Measurements from ENCODE around the gene SHOC2. TPM values are rescaled to one million over a fixed set of nuclear protein-coding genes. Genes with fewer than 3 reads are reported as not detected.

The SHOC2 gene
- total RNA-seq, 1 donor from 2014 or later: 106 TPM

DNA sequence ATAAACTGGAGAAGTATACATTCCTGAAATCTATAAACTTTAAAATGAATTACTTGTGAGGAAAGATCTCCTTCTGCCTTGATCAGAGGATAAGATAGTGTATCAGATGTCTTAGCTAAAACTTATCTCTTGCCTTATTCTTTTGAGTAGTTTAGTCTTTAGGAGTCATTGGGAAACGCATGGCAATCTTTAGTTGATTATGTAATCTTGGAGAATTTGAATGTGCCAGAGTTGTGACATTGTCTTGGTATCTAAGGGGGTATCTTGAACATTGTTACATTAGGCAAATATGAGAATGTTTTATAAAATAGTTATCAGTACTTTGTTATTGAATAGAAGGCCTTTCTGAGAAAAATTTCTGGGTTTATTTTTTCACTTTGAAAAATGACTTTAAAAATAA is 95.8 kb downstream of the SHOC2 start:
- no peaks in the 10 kb centered on the region for H3K9me3 Mint-ChIP-seq
- H3K27me3 Mint-ChIP-seq: no peaks in the 10 kb centered on the region
- H3K27ac Mint-ChIP-seq: no peak overlapping the region
- no peaks in the 10 kb centered on the region for H3K4me1 Mint-ChIP-seq
- H3K36me3 Mint-ChIP-seq (ENCODE audit: low read depth): peaks cover 73% of the 10 kb centered on the region
- intact Hi-C loops (cut with micrococcal nuclease): loop anchor here (10.0 kb wide), 1 partner anchor 210 kb away; no protein-coding TSS in a partner anchor
- ChIA-PET POLR2A (no interaction called here), CTCF (no interaction called here)
- TF ChIP-seq, protein P1, sequence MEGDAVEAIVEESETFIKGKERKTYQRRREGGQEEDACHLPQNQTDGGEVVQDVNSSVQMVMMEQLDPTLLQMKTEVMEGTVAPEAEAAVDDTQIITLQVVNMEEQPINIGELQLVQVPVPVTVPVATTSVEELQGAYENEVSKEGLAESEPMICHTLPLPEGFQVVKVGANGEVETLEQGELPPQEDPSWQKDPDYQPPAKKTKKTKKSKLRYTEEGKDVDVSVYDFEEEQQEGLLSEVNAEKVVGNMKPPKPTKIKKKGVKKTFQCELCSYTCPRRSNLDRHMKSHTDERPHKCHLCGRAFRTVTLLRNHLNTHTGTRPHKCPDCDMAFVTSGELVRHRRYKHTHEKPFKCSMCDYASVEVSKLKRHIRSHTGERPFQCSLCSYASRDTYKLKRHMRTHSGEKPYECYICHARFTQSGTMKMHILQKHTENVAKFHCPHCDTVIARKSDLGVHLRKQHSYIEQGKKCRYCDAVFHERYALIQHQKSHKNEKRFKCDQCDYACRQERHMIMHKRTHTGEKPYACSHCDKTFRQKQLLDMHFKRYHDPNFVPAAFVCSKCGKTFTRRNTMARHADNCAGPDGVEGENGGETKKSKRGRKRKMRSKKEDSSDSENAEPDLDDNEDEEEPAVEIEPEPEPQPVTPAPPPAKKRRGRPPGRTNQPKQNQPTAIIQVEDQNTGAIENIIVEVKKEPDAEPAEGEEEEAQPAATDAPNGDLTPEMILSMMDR (IDR thresholded peaks at IDR 0.05): no peak
- no peak overlapping the region for H3K4me3 Mint-ChIP-seq
- no peak for DNase-seq
- no peak for ATAC-seq (ENCODE audit: low read depth)

DNA sequence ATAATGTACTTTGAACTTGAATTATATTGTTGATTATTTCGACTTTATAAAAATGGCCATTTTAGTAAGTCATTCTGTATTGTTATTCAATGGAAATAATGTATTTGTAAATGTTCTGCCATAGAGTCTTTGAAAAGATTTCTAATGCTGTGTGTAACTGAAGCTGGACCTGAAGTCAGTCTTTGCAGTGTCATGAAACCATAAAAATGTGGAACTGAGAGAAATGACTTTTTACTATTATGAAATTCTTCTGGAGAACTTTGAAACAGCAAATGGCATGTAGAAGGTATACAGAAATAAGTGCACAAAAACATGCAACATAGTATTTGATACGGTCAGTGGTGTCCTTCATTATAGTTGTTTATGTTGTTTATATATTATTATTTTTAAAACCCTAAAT is 97.7 kb downstream of the SHOC2 start:
- TF ChIP-seq, protein P1 (IDR thresholded peaks at IDR 0.05): no peak
- Mint-ChIP-seq H3K36me3 (ENCODE audit: low read depth) (peaks cover 75% of the 10 kb centered on the region), H3K27me3 (no peaks in the 10 kb centered on the region), H3K4me1 (no peaks in the 10 kb centered on the region), H3K27ac (no peak overlapping the region), H3K9me3 (no peaks in the 10 kb centered on the region), H3K4me3 (no peak overlapping the region)
- ATAC-seq (ENCODE audit: low read depth): no peak
- ChIA-PET POLR2A (no interaction called here), CTCF (no interaction called here)
- intact Hi-C loops (cut with micrococcal nuclease): loop anchor here (10.0 kb wide), 1 partner anchor 212 kb away; no protein-coding TSS in a partner anchor
- no peak for DNase-seq

DNA sequence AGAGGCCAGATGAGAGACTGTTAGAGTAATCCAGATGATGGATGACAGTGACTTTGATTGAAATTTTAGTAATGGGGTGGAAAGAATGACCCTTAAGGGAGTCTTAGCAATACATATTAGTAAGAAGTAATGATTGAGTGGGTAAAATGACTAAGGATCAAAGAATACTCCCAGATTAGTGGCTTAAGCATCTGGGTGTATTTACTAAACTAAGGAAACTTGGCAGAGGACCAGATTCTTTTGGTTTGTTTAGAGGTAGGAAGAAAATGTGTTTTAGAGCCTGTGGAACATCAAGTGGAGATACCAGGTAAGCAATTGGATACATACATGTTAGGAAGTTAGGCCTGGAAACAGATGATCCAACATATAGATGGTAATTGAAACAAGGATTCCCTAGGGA is 98.6 kb downstream of the SHOC2 start:
- TF ChIP-seq, protein P1 (IDR thresholded peaks at IDR 0.05): no peak

DNA sequence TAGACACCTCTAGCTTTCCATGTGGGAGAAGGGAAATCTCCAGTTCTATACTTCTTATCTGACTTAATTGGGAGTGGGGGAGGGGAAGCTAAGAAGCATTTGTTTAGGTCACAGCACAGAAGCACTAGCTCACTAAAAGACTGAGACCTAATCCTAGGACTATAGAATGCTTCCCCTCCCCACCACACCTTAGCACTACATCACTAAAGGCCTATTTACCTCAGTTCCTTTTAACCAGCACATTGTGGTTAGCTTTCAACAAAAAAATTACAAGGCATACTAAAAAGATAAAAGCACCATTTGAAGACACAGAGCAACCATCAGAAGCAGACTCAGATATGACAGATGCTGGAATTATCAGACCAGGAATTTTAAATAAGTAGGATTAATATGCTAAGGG is 103.7 kb downstream of the SHOC2 start:
- peaks cover 62% of the 10 kb centered on the region for H3K36me3 Mint-ChIP-seq (ENCODE audit: low read depth)
- TF ChIP-seq, protein P1 (IDR thresholded peaks at IDR 0.05): no peak
- ChIA-PET POLR2A (interaction anchor here (1.5 kb wide), 1 partner anchor 104 kb away, joined by 3 read pairs; the partner anchor contains the start of genes BBIP1 and SHOC2), CTCF (no interaction called here)
- no peak overlapping the region for H3K27ac Mint-ChIP-seq
- no peak overlapping the region for H3K4me3 Mint-ChIP-seq
- no peak for ATAC-seq (ENCODE audit: low read depth)
- DNase-seq: no peak
- H3K4me1 Mint-ChIP-seq: no peaks in the 10 kb centered on the region
- intact Hi-C loops (cut with micrococcal nuclease): no loop called here
- H3K27me3 Mint-ChIP-seq: no peaks in the 10 kb centered on the region
- H3K9me3 Mint-ChIP-seq: peaks cover 7% of the 10 kb centered on the region

More for the DNA sequence above, 98.6 kb downstream of the SHOC2 start:
- Mint-ChIP-seq H3K27ac (no peak overlapping the region), H3K9me3 (peaks cover 3% of the 10 kb centered on the region), H3K27me3 (no peaks in the 10 kb centered on the region), H3K4me3 (no peak overlapping the region), H3K36me3 (ENCODE audit: low read depth) (peaks cover 76% of the 10 kb centered on the region), H3K4me1 (no peaks in the 10 kb centered on the region)
- ChIA-PET CTCF (no interaction called here), POLR2A (no interaction called here)
- intact Hi-C loops (cut with micrococcal nuclease): loop anchor here (10.0 kb wide), 1 partner anchor 213 kb away; no protein-coding TSS in a partner anchor
- no peak for ATAC-seq (ENCODE audit: low read depth)
- no peak for DNase-seq

DNA sequence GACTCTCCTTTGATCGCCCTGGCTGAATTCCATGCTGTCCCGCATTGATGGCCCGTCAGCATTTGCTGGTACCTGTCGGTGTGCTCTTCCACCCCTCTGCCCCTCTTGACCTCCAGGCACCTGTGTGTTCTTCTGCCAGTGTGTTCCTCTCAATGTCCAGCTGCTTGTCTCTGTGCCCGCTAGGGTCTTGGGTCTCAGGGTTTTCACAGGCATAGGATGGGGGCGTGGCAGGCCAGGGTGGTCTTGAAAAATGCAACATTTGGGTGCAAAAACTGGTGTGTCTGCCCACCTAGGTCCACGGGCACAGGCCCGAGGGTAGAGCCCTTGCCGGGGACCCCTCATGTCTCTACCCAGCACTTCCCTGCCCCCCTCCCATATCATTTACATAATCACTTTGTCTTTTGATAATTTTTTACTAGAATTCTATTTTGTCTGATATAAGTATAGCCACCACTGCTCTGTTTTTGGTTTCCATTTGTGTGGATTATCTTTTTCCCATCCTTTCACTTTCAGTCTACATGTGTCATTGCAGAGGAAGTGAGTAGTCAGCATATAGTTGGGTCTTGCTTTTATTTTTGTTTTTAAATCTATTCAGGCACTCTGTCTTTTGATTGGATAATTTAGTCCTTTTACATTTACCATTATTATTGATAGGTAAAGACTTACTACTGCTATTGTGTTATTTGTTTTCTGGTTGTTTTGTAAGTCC is 110.8 kb downstream of the SHOC2 start:
- Mint-ChIP-seq H3K4me3 (no peak overlapping the region), H3K4me1 (peaks cover 5% of the 10 kb centered on the region), H3K36me3 (ENCODE audit: low read depth) (peaks cover 46% of the 10 kb centered on the region), H3K9me3 (peaks cover 19% of the 10 kb centered on the region), H3K27ac (no peak overlapping the region), H3K27me3 (no peaks in the 10 kb centered on the region)
- intact Hi-C loops (cut with micrococcal nuclease): no loop called here
- TF ChIP-seq, protein P1 (IDR thresholded peaks at IDR 0.05): no peak
- ATAC-seq (ENCODE audit: low read depth) (no peak), DNase-seq (no peak)
- POLR2A ChIA-PET: no interaction called here
- CTCF ChIA-PET: no interaction called here
